Transverse colon (tissue), 4 donors: ENCODE results near the gene PRICKLE1.

Source experiments
- POLR2A ChIP-seq: fragments of 450-650 bp; IDR thresholded peaks from one replicate; pipeline ENCODE4 v1.6.1; 2016; ENCODE audit warnings: antibody characterized with exemption, mild to moderate bottlenecking, moderate library complexity
- POLR2AphosphoS5 ChIP-seq, 3 donors: sonication (generic); formaldehyde crosslinking; IDR thresholded peaks; one replicate each; pipeline ENCODE4 v1.6.1; 2016; ENCODE audit warnings: antibody characterized with exemption in 3 of 3
- TF ChIP-seq, protein P1 (sequence below), 5 experiments: fragments of 200-600 bp in 3 of 5; fragments of 450-650 bp in 2 of 5; sonication (generic) in 3 of 5; IDR thresholded peaks; 1 replicate in 2 of 5; 2 replicates in 3 of 5; pipeline ENCODE4 v1.5.1; 2016 to 2017; ENCODE audit warnings: antibody characterized with exemption in 5 of 5, inconsistent platforms in 3 of 5, mild to moderate bottlenecking in 2 of 5, moderate library complexity in 1 of 5

DNA sequence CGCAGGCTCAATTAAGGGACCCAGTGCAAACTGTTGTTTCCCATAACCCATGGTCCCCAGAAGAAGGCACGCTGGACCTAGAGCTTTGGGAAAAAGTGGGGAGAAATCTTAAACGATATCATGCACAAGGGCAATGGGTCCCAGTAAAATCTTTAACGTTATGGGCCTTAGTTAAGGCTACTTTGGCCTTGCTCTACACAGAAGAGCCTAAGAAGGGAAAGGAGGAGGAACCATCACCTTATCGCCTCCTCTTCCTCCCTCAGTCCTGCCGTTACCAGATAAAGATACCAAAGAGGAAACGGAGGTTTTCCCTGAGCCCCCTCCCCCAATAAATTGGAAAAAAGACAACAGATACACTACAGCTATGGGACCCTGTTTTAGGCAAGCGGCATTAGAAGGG is 146.7 kb downstream of the PRICKLE1 start:
- TF ChIP-seq POLR2A, result no peak
- TF ChIP-seq, protein P1, sequence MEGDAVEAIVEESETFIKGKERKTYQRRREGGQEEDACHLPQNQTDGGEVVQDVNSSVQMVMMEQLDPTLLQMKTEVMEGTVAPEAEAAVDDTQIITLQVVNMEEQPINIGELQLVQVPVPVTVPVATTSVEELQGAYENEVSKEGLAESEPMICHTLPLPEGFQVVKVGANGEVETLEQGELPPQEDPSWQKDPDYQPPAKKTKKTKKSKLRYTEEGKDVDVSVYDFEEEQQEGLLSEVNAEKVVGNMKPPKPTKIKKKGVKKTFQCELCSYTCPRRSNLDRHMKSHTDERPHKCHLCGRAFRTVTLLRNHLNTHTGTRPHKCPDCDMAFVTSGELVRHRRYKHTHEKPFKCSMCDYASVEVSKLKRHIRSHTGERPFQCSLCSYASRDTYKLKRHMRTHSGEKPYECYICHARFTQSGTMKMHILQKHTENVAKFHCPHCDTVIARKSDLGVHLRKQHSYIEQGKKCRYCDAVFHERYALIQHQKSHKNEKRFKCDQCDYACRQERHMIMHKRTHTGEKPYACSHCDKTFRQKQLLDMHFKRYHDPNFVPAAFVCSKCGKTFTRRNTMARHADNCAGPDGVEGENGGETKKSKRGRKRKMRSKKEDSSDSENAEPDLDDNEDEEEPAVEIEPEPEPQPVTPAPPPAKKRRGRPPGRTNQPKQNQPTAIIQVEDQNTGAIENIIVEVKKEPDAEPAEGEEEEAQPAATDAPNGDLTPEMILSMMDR (IDR thresholded peaks at IDR 0.05), result no peak
- no peak for TF ChIP-seq POLR2AphosphoS5 (IDR thresholded peaks at IDR 0.05)
